ENCODE measurements around the gene GOLGA7B. TPM values are rescaled to one million over a fixed set of nuclear protein-coding genes. Genes with fewer than 3 reads are reported as not detected.

Gene GOLGA7B
- total RNA-seq, 1 experiment from 2014 or later: 1.1 TPM

GRCh38 chr10:97875391-97875790, 25.7 kb downstream of the GOLGA7B start:
- no peaks in the 10 kb centered on the region for H3F3A ChIP-seq (ENCODE audit: insufficient read depth, low read depth)
- BruUV-seq (replicated peaks): no TSS peak
- no peaks in the 10 kb centered on the region for H3K9me3 ChIP-seq (ENCODE audit: insufficient read depth, low read depth)
- intact Hi-C loops (cut with micrococcal nuclease; ENCODE audit: unreplicated experiment): no loop called here
- no peaks in the 10 kb centered on the region for H3K27me3 ChIP-seq (ENCODE audit: insufficient read depth, low read depth)
- no peak overlapping the region for H3K4me3 ChIP-seq
- POLR2A ChIA-PET (ENCODE audit: unreplicated experiment): no interaction called here
- H3K9me2 ChIP-seq (ENCODE audit: insufficient read depth): no peaks in the 10 kb centered on the region
- no peak for DNase-seq
- no peaks in the 10 kb centered on the region for H3K79me2 ChIP-seq (ENCODE audit: low read depth)
- no peak overlapping the region for H3K4me2 ChIP-seq
- CTCF ChIA-PET: no interaction called here
- no peaks in the 10 kb centered on the region for H4K20me1 ChIP-seq (ENCODE audit: insufficient read depth)
- no peak overlapping the region for H3K27ac ChIP-seq
- H3K36me3 ChIP-seq (ENCODE audit: low read depth): no peaks in the 10 kb centered on the region
- TF ChIP-seq EZH2 (IDR thresholded peaks at IDR 0.05; ENCODE audit: low read depth): no peak
- no peak for TF ChIP-seq CTCF (conservative IDR thresholded peaks at IDR 0.05)
- no peak overlapping the region for H2AFZ ChIP-seq
- H3K4me1 ChIP-seq (replicated peaks; ENCODE audit: insufficient read depth): peaks cover under 1% of the 10 kb centered on the region

- no peak overlapping the region for H2AFZ ChIP-seq
- no peaks in the 10 kb centered on the region for H3K27me3 ChIP-seq (ENCODE audit: insufficient read depth, low read depth)
- DNase-seq: no peak
- H3K9me2 ChIP-seq (ENCODE audit: insufficient read depth): no peaks in the 10 kb centered on the region
- H3K9me3 ChIP-seq (ENCODE audit: insufficient read depth, low read depth): no peaks in the 10 kb centered on the region
- H3K4me2 ChIP-seq: no peak overlapping the region
- H3K27ac ChIP-seq: no peak overlapping the region
- POLR2A ChIA-PET (ENCODE audit: unreplicated experiment): no interaction called here
- no peaks in the 10 kb centered on the region for H3K79me2 ChIP-seq (ENCODE audit: low read depth)
- H3K4me1 ChIP-seq (replicated peaks; ENCODE audit: insufficient read depth): peaks cover 11% of the 10 kb centered on the region
- CTCF ChIA-PET: no interaction called here
- intact Hi-C loops (cut with micrococcal nuclease; ENCODE audit: unreplicated experiment): no loop called here
- no peaks in the 10 kb centered on the region for H3K36me3 ChIP-seq (ENCODE audit: low read depth)
- H3K4me3 ChIP-seq: no peak overlapping the region
- no peaks in the 10 kb centered on the region for H3F3A ChIP-seq (ENCODE audit: insufficient read depth, low read depth)
- TF ChIP-seq EZH2 (IDR thresholded peaks at IDR 0.05; ENCODE audit: low read depth) (no peak), CTCF (conservative IDR thresholded peaks at IDR 0.05) (no peak)
- no peaks in the 10 kb centered on the region for H4K20me1 ChIP-seq (ENCODE audit: insufficient read depth)
- no TSS peak for BruUV-seq (replicated peaks)
Measured at GRCh38 chr10:97876402-97876801, 26.8 kb downstream of the GOLGA7B start.

GRCh38 chr10:97879241-97879640, 29.6 kb downstream of the GOLGA7B start:
- H3K36me3 ChIP-seq (ENCODE audit: low read depth): no peaks in the 10 kb centered on the region
- no peak for DNase-seq
- H3K4me2 ChIP-seq: no peak overlapping the region
- H3K27me3 ChIP-seq (ENCODE audit: insufficient read depth, low read depth): no peaks in the 10 kb centered on the region
- H3K4me1 ChIP-seq (replicated peaks; ENCODE audit: insufficient read depth): peaks cover 32% of the 10 kb centered on the region
- H3K4me3 ChIP-seq: no peak overlapping the region
- no peak overlapping the region for H3K27ac ChIP-seq
- H3K79me2 ChIP-seq (ENCODE audit: low read depth): no peaks in the 10 kb centered on the region
- ChIA-PET POLR2A (ENCODE audit: unreplicated experiment) (no interaction called here), CTCF (interaction anchor here (0.6 kb wide), 1 partner anchor 143 kb away, joined by 3 read pairs; no protein-coding TSS in a partner anchor)
- no peaks in the 10 kb centered on the region for H4K20me1 ChIP-seq (ENCODE audit: insufficient read depth)
- H3K9me3 ChIP-seq (ENCODE audit: insufficient read depth, low read depth): no peaks in the 10 kb centered on the region
- no TSS peak for BruUV-seq (replicated peaks)
- intact Hi-C loops (cut with micrococcal nuclease; ENCODE audit: unreplicated experiment): no loop called here
- no peaks in the 10 kb centered on the region for H3K9me2 ChIP-seq (ENCODE audit: insufficient read depth)
- peaks cover 11% of the 10 kb centered on the region; the same call in 1 of the 2 replicates for H3F3A ChIP-seq (ENCODE audit: insufficient read depth, low read depth)
- TF ChIP-seq EZH2 (IDR thresholded peaks at IDR 0.05; ENCODE audit: low read depth) (no peak), CTCF (conservative IDR thresholded peaks at IDR 0.05) (no peak)
- no peak overlapping the region for H2AFZ ChIP-seq
